NCI-H1092 treated with DMSO at 0.1 percent for 48 hours (cell line): Measurements from ENCODE around the gene MTURN.

Experiments used
- DNase-seq: peaks from one replicate; lab custom pipeline; 2025; lab: John Stamatoyannopoulos, UW

MTURN gene

GRCh38 chr7:30162133-30162532 lies 27.3 kb downstream of the MTURN start:
- no peak for DNase-seq

- DNase-seq: peak; percentile 97
Measured at GRCh38 chr7:30162622-30163124, 27.9 kb downstream of the MTURN start.

- peak; percentile 93 for DNase-seq
Measured at GRCh38 chr7:30163231-30163894, 28.6 kb downstream of the MTURN start.

GRCh38 chr7:30164567-30164966 lies 29.8 kb downstream of the MTURN start:
- peak; percentile 84 for DNase-seq

GRCh38 chr7:30165590-30165989 lies 30.8 kb downstream of the MTURN start:
- no peak for DNase-seq

GRCh38 chr7:30166155-30166840 lies 31.5 kb downstream of the MTURN start:
- peak; percentile 45 for DNase-seq

GRCh38 chr7:30166841-30167235 lies 32.1 kb downstream of the MTURN start:
- DNase-seq: no peak

- no peak for DNase-seq
Measured at GRCh38 chr7:30167901-30168300, 33.1 kb downstream of the MTURN start.

- DNase-seq: no peak
Measured at GRCh38 chr7:30168835-30169573, 34.2 kb downstream of the MTURN start.

- no peak for DNase-seq
Measured at GRCh38 chr7:30169579-30169978, 34.8 kb downstream of the MTURN start.

GRCh38 chr7:30170476-30171205 lies 35.9 kb downstream of the MTURN start:
- DNase-seq: no peak

- DNase-seq: no peak
Measured at GRCh38 chr7:30171766-30172447, 37.1 kb downstream of the MTURN start.

GRCh38 chr7:30172451-30172850 lies 37.7 kb downstream of the MTURN start:
- peak; percentile 63 for DNase-seq

GRCh38 chr7:30173058-30173897 lies 38.5 kb downstream of the MTURN start:
- peak; percentile 97 for DNase-seq

GRCh38 chr7:30175180-30175579 lies 40.4 kb downstream of the MTURN start:
- peak; percentile 85 for DNase-seq

- no peak for DNase-seq
Measured at GRCh38 chr7:30175636-30176147, 40.9 kb downstream of the MTURN start.

- no peak for DNase-seq
Measured at GRCh38 chr7:30176463-30177109, 41.8 kb downstream of the MTURN start.

- DNase-seq: no peak
Measured at GRCh38 chr7:30177186-30177585, 42.4 kb downstream of the MTURN start.

GRCh38 chr7:30177965-30178364 lies 43.2 kb downstream of the MTURN start:
- DNase-seq: no peak
